SU-DHL-6 (cell line): Measurements from ENCODE around the gene CPE.

Experiments used
- H2AFZ ChIP-seq: fragments of 200-600 bp; sonication (generic); 2 replicates; pipeline ENCODE4 v1.6.1; 2014; ENCODE audit warnings: low read depth, mild to moderate bottlenecking, moderate library complexity, mixed read lengths, antibody characterized with exemption, low read length; ENCODE audit not compliant: severe bottlenecking
- H3F3A ChIP-seq: fragments of 200-600 bp; shearing (Covaris generic); 2 replicates; pipeline ENCODE4 v1.6.0; 2016; ENCODE audit warnings: antibody characterized with exemption, mild to moderate bottlenecking; ENCODE audit not compliant: insufficient read depth
- H3K27ac ChIP-seq: fragments of 200-600 bp; sonication (generic); 2 replicates; pipeline ENCODE4 v1.5.1; 2016; ENCODE audit warnings: low read depth, mild to moderate bottlenecking, low read length, moderate library complexity, mixed read lengths
- H3K27me3 ChIP-seq: fragments of 200-600 bp; sonication (generic), shearing (Covaris generic); 2 replicates; pipeline ENCODE4 v1.6.0; 2014; ENCODE audit warnings: mild to moderate bottlenecking, low read length
- H3K36me3 ChIP-seq: fragments of 200-600 bp; sonication (generic); 2 replicates; pipeline ENCODE4 v1.6.1; 2014; ENCODE audit warnings: mild to moderate bottlenecking, low read length, mixed read lengths
- H3K4me2 ChIP-seq: fragments of 300-600, 200-600 bp; shearing (Covaris generic), sonication (generic); 2 replicates; pipeline ENCODE4 v1.6.0; 2014; ENCODE audit warnings: low read length, low read depth, mild to moderate bottlenecking; ENCODE audit not compliant: poor library complexity, severe bottlenecking
- H3K4me3 ChIP-seq: fragments of 200-600 bp; sonication (generic); 2 replicates; pipeline ENCODE4 v1.5.1; 2014; ENCODE audit warnings: antibody characterized with exemption, low read length, mild to moderate bottlenecking, mixed read lengths; ENCODE audit not compliant: insufficient read depth, poor library complexity, severe bottlenecking
- H3K79me2 ChIP-seq: fragments of 200-600 bp; sonication (generic); 2 replicates; pipeline ENCODE4 v1.6.1; 2014; ENCODE audit warnings: mild to moderate bottlenecking, low read length, moderate library complexity; ENCODE audit not compliant: insufficient read depth
- H3K9ac ChIP-seq: fragments of 200-600 bp; sonication (generic); 2 replicates; pipeline ENCODE4 v1.7.0; 2014; ENCODE audit warnings: mild to moderate bottlenecking, low read length
- H3K9me2 ChIP-seq: fragments of 200-600 bp; sonication (generic); replicated peaks from 2 replicates; pipeline ENCODE4 v1.6.1; 2014; ENCODE audit warnings: low read length; ENCODE audit not compliant: insufficient read depth
- H3K9me3 ChIP-seq: fragments of 200-600 bp; sonication (generic); 2 replicates; pipeline ENCODE4 v1.6.1; 2014; ENCODE audit warnings: low read length, mixed read lengths; ENCODE audit not compliant: insufficient read depth
- H4K20me1 ChIP-seq: fragments of 200-600 bp; sonication (generic); 2 replicates; pipeline ENCODE4 v1.6.1; 2014; ENCODE audit warnings: low read depth, mild to moderate bottlenecking, antibody characterized with exemption, low read length, moderate library complexity, mixed read lengths
- CTCF ChIP-seq: fragments of 200-600 bp; sonication (generic); IDR thresholded peaks from one replicate; pipeline ENCODE4 v1.5.1; 2017; ENCODE audit warnings: antibody characterized with exemption, mild to moderate bottlenecking, low read length, moderate library complexity; ENCODE audit not compliant: insufficient read depth, poor library complexity, severe bottlenecking
- EZH2phosphoT487 ChIP-seq: fragments of 200-600 bp; sonication (generic), shearing (Covaris generic); conservative IDR thresholded peaks from 2 replicates; pipeline ENCODE4 v1.6.1; 2018; ENCODE audit warnings: mild to moderate bottlenecking, antibody characterized with exemption, low read length, moderate library complexity, mixed read lengths

The CPE gene

GRCh38 chr4:165355900-165356300 is 22.9 kb upstream of the CPE start:
- Histone ChIP-seq H3K9me2 (no peaks in the 10 kb centered on the region), H3K79me2 (no peaks in the 10 kb centered on the region), H3K27me3 (no peaks in the 10 kb centered on the region), H3F3A (no peaks in the 10 kb centered on the region), H3K9me3 (no peaks in the 10 kb centered on the region), H2AFZ (no peak overlapping the region), H3K9ac (no peak overlapping the region), H3K4me3 (no peak overlapping the region), H3K4me2 (no peak overlapping the region), H3K27ac (no peak overlapping the region), H4K20me1 (no peaks in the 10 kb centered on the region), H3K36me3 (no peaks in the 10 kb centered on the region)
- TF ChIP-seq CTCF (peak; percentile 26), EZH2phosphoT487 (no peak)

DNA sequence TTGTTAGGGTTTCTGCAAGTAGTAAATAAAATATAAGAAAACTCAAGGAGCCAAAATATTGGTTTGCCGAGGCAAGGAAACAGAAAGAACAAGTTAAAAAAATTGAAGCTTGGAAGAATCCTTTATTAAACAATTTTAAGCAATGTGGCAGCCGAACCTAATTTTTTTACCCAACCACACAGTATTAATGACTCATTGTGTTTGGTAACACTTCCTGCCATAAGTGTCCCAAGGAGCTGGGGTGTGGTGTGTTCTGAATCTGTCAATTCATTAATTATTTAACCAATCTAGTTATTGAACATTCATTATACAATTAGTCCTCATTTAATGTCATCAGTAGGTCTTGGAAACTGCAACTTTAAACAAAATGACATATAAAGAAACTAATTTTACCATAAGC is 19.3 kb upstream of the CPE start:
- Histone ChIP-seq H3K9ac (no peak overlapping the region), H3F3A (no peaks in the 10 kb centered on the region), H3K36me3 (no peaks in the 10 kb centered on the region), H3K27me3 (no peaks in the 10 kb centered on the region), H2AFZ (no peak overlapping the region), H3K79me2 (no peaks in the 10 kb centered on the region), H3K4me2 (no peak overlapping the region), H4K20me1 (no peaks in the 10 kb centered on the region), H3K9me2 (no peaks in the 10 kb centered on the region), H3K9me3 (no peaks in the 10 kb centered on the region), H3K4me3 (no peak overlapping the region), H3K27ac (no peak overlapping the region)
- TF ChIP-seq CTCF (no peak), EZH2phosphoT487 (no peak)

- TF ChIP-seq EZH2phosphoT487 = no peak
- TF ChIP-seq CTCF = no peak
- Histone ChIP-seq H3K4me2 (no peak overlapping the region), H3K9me2 (no peaks in the 10 kb centered on the region), H3F3A (no peaks in the 10 kb centered on the region), H3K4me3 (no peak overlapping the region), H3K9ac (no peak overlapping the region), H3K36me3 (no peaks in the 10 kb centered on the region), H3K27me3 (no peaks in the 10 kb centered on the region), H3K27ac (no peak overlapping the region), H3K79me2 (no peaks in the 10 kb centered on the region), H4K20me1 (no peaks in the 10 kb centered on the region), H3K9me3 (no peaks in the 10 kb centered on the region), H2AFZ (no peak overlapping the region)
These were observed 18.6 kb upstream of the CPE start for GRCh38 chr4:165360041-165360695.
